ENCODE measurements around the gene ADAT1.

GRCh38 chr16:75573955-75574354, 49.1 kb downstream of the ADAT1 start:
- TF ChIP-seq POLR2A (IDR thresholded peaks at IDR 0.05) (no peak), CTCF (IDR thresholded peaks at IDR 0.05) (no peak)
